ENCODE results near the gene HECTD3. TPM values are rescaled to one million over a fixed set of nuclear protein-coding genes. Genes with fewer than 3 reads are reported as not detected.

Gene HECTD3
- total and polyA plus RNA-seq, 2 of the 4 experiments (the other 2 are of a cell fraction), result 12.2 to 39.5 TPM

DNA sequence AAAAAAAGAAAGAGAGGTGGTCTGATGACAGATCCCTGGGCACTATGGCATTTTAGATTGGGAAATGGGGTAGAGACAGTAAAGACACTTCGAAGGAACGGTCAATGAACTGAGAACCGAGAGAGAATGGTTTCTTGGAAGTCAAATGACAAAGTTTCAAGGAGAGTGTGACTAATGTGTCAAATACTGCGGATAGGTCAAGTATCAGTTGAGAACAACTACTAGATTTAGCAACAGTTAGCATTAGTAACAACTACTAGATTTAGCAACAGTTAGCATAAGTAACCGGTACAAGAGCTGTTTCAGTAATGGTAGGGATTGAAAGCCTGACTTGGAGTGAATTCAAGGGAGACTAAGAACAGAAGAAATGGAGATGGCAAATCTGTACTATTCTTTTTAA is 35.9 kb upstream of the HECTD3 start:
- TF ChIP-seq POLR2A (IDR thresholded peaks at IDR 0.05; ENCODE audit: low read depth, low read length) (no peak), SMC3 (IDR thresholded peaks at IDR 0.05; ENCODE audit: low read depth, low read length) (no peak), RAD21 (IDR thresholded peaks at IDR 0.05; ENCODE audit: low read length) (no peak), MAFK (IDR thresholded peaks at IDR 0.05; ENCODE audit: low read depth, low read length) (no peak), USF2 (IDR thresholded peaks at IDR 0.05; ENCODE audit: low read depth, low read length) (no peak), RFX5 (IDR thresholded peaks at IDR 0.05; ENCODE audit: low read depth, low read length) (no peak), RCOR1 (IDR thresholded peaks at IDR 0.05; ENCODE audit: insufficient replicate concordance, low read length) (no peak)
- H3K56ac ChIP-seq (ENCODE audit: extremely low read depth, insufficient read depth, low read length), result no peak overlapping the region
- H4K20me1 ChIP-seq (ENCODE audit: insufficient read depth, low read length), result no peaks in the 10 kb centered on the region
- ChIA-PET POLR2A (ENCODE audit: unreplicated experiment) (no interaction called here), CTCF (no interaction called here)
- H2BK20ac ChIP-seq (ENCODE audit: low read depth, low read length), result no peak overlapping the region
- no peak overlapping the region for H2AK9ac ChIP-seq (replicated peaks; ENCODE audit: low read depth, low read length, poor library complexity)
- H3K4me2 ChIP-seq (ENCODE audit: low read depth, low read length), result no peak overlapping the region
- peaks cover 6% of the 10 kb centered on the region for H3K27me3 ChIP-seq (ENCODE audit: control insufficient read depth, insufficient read depth, low read length)
- in situ Hi-C loops (cut with MboI; ENCODE audit: low sequenced_read_pairs), result no loop called here
- H3K18ac ChIP-seq (ENCODE audit: low read depth, low read length), result no peak overlapping the region
- no peak overlapping the region for H3K4me3 ChIP-seq (ENCODE audit: insufficient read depth, low read depth, low read length)
- H4K5ac ChIP-seq (ENCODE audit: low read depth, low read length), result no peak overlapping the region
- no peak overlapping the region for H3K4ac ChIP-seq (ENCODE audit: low read depth, low read length)
- BruUV-seq (replicated peaks), result no TSS peak
- H3K23ac ChIP-seq (ENCODE audit: low read depth, low read length), result no peak overlapping the region
- H3K36me3 ChIP-seq (ENCODE audit: control insufficient read depth, insufficient read depth, low read length), result no peaks in the 10 kb centered on the region
- no peak overlapping the region for H3K27ac ChIP-seq (ENCODE audit: insufficient read depth, low read length)
- H3K9me1 ChIP-seq (ENCODE audit: insufficient read depth, low read length), result no peaks in the 10 kb centered on the region
- no peak overlapping the region for H2AK5ac ChIP-seq (ENCODE audit: low read depth, low read length)
- ATAC-seq (ENCODE audit: low read depth) (no peak), DNase-seq (no peak)
- no peak overlapping the region for H2BK15ac ChIP-seq (ENCODE audit: low read depth, low read length)
- no peaks in the 10 kb centered on the region for H3K4me1 ChIP-seq (ENCODE audit: control insufficient read depth, insufficient read depth, low read length)
- H4K8ac ChIP-seq (ENCODE audit: low read depth in 2 of 2, low read length in 2 of 2), result no peak overlapping the region
- no peak overlapping the region for H2AFZ ChIP-seq (replicated peaks; ENCODE audit: low read length, poor library complexity)
- no peak overlapping the region for H3K14ac ChIP-seq (replicated peaks; ENCODE audit: low read depth, low read length)
- no peak overlapping the region for H4K91ac ChIP-seq (ENCODE audit: insufficient read depth, low read depth, low read length)
- WGBS, 2 experiments (ENCODE audit: extremely low coverage in 2 of 2, insufficient read length in 1 of 2), result 92% methylated on average over 2 of the region's 5 CpGs; no CpG with 5 or more reads in 1 of the 2 experiments
- no peak overlapping the region for H2BK120ac ChIP-seq (ENCODE audit: low read depth, low read length)
- H3K9ac ChIP-seq (ENCODE audit: low read depth, low read length), result no peak overlapping the region
- intact Hi-C loops (cut with micrococcal nuclease), result no loop called here
- no peaks in the 10 kb centered on the region for H3K9me3 ChIP-seq (ENCODE audit: control insufficient read depth, insufficient read depth, low read length)
- H3K79me1 ChIP-seq (ENCODE audit: low read depth in 1 of 2, low read length in 2 of 2), result no peaks in the 10 kb centered on the region
- dilution Hi-C loops (cut with HindIII; ENCODE audit: low sequenced_read_pairs, unreplicated experiment), result no loop called here
- no peak overlapping the region for H2BK5ac ChIP-seq (ENCODE audit: low read depth, low read length, poor library complexity, severe bottlenecking)

Data from IMR-90 (cell line).